AG09319 (cell line): ENCODE data around the gene C5orf58.

ENCODE experiments used
- DNase-seq: peaks from one replicate; pipeline ENCODE4 v3.0.0-alpha.2; 2010; ENCODE audit warnings: low read depth; ENCODE audit errors: extremely low read depth
- TF ChIP-seq, protein P1 (sequence below): IDR thresholded peaks from 2 replicates; pipeline ENCODE4 v1.5.1; 2011; ENCODE audit warnings: low read depth, mild to moderate bottlenecking, inconsistent platforms, low read length, moderate library complexity

The C5orf58 gene

DNA sequence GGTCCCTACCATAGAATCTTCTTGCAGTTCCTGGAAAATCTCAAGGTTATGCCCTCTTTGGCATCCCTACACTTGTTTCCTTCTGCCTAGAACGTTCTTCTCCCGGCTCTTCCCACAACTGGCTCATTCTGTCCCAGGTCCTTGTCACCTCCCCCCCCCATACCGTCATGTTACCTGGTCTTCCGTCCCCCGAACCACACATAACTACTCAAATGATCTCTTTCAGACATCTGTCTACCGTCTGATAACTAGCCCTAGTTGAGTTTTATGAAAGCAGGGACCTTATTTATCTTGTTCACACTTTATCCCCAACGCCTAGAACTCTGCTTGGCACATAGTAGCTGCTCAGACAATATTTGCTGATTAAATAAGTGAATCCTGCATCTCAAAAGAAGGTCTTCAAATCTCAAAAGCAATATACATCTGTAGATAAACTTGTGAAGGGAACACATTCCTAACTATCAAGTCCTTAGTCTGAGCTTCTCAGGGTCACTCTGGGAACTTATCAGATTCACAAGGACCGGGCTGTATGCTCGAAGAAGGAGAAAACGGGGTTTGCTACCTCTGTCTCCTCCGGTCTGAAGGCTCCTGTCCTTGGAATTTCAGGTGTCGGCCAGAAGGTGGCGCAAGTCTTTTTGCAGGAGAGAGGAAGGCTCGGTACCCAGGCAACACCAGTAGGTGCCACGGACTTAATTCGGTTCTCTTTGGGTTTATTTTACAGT, 34.8 kb downstream of the C5orf58 start:
- TF ChIP-seq, protein P1, sequence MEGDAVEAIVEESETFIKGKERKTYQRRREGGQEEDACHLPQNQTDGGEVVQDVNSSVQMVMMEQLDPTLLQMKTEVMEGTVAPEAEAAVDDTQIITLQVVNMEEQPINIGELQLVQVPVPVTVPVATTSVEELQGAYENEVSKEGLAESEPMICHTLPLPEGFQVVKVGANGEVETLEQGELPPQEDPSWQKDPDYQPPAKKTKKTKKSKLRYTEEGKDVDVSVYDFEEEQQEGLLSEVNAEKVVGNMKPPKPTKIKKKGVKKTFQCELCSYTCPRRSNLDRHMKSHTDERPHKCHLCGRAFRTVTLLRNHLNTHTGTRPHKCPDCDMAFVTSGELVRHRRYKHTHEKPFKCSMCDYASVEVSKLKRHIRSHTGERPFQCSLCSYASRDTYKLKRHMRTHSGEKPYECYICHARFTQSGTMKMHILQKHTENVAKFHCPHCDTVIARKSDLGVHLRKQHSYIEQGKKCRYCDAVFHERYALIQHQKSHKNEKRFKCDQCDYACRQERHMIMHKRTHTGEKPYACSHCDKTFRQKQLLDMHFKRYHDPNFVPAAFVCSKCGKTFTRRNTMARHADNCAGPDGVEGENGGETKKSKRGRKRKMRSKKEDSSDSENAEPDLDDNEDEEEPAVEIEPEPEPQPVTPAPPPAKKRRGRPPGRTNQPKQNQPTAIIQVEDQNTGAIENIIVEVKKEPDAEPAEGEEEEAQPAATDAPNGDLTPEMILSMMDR: peak; percentile 91
- peak; percentile 27 for DNase-seq

DNA sequence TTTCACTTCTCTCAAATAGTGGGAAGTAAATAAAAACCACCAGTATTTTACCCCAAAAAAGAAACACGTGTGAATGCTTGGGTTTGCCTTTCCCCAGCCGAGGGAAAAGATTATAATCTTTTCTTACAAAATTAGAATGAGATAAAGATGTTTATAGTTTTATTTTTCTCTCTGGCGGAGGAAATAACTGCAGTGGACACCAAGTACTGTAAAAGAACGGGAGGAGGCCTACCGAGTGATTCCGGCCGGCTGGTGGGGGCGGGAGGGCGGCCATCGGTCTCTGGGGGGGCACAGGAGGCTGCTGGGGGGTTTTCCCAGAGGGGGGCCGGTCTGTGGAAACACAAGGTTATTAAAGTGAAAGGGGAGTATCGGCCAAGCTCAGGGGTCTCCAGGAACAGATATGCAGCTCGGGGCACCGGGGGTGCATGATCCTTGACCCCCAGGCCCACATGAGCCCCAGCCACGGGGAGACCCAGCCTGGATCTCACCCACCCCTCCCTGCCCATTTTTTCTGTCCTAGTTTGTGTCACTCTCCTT, 35.4 kb downstream of the C5orf58 start:
- no peak for DNase-seq
- TF ChIP-seq, protein P1: no peak

DNA sequence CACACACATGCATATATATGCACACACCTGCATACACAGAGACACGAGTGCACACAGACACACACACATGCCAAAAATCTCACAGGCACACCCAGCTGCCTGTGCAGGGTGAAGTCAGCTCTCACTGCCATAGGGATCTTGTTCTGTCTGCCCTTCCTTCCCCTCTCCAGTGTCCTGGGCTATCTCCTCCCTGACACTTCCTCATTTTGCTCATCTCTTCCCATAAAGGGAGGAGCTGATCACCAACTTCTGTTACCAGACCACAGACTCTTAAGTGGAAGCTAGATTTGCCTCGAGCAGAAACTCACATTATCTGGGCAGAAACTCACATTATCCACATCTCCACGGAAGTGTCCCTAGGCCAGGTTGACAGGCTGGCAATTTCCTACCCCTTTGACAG, 36.1 kb downstream of the C5orf58 start:
- no peak for DNase-seq
- TF ChIP-seq, protein P1: no peak

DNA sequence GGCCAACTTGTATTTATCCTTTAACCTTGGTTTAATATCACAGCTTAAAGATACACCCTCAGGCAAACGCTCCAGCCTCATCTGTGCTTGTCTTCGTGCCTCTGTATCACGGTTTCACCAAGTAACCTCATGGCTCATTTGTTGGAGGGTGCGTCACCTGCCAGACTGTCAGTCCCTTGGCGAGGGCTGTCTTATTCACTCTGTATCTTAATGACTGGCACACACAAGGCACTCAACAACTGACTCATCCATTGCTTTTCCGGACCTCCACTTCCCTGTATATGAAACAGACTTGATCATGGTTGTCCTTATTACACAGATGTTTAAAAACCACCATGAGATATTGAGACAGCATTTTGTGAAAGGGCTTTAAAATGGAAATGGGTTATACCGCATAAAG, 36.8 kb downstream of the C5orf58 start:
- TF ChIP-seq, protein P1: no peak
- no peak for DNase-seq

DNA sequence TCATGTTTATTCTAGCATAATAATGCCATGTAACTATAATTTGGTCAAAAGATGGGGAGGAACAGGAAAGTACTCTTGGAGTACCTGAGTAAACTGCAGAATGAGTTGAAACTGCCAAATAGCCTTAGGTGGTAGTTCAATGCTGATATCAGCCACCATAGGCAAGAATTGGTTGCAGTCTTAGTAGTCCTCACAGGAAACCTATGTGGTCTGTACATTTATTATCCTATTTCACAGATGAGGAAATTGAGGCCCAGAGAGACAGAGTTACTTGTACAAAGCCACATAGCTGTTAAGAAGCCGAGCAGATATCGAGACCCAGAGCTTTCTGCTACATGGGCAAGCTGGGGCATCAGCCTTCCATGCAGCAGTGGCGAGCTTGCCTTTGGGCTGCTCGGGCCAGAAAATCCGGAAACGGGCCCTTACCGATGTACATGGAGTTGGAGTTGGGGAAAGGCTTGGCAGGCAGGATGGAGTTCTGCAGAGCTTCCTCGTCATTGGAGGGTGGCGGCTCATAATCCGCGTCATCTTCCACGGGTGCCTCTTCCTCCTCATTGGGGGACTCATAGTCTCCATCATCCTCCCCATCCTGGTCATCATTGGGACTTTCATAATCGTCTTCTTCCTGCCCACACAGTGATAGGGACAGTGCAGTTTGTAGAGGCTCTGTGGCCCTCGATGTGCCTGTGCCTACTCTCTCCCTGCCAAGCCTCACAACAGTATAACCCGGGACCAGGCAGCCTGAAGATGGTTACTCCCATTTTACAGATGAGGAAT, 37.7 kb downstream of the C5orf58 start:
- TF ChIP-seq, protein P1: no peak

DNA sequence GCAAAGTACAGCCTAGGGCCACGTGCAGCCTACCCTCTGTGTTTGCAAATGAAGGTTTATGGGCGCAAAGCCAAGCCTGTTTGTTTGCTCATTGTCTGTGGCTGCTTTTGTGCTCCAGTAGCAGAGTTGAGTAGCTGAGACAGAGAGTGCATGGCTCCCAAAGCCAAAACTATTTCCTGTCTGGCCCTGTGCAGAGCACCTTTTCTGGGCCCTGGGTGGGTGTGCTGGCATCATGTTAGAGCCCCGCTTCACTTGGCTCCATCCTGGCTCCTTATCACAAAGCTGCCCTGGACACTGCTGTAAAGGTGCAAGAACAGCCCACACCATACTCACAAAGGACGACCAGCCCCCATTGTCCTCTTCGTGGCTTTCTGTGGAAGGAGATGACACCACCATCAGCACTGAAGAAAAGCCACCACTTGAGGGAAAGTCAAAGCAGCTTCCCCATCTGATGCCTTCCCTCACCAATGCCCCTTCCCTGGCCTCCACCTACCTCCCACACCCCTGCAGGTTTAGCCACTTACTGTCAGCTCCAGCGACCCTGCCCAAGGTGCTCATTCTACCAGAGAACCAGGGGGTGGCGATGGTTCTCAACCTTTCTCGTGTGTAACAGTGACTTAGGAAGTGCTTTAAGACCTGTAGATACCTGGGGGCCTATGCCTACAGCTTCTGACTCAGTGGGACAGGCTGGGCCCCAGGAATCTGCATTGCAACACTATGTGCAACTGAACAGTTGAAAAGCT, 41.4 kb downstream of the C5orf58 start:
- TF ChIP-seq, protein P1: no peak
- no peak for DNase-seq

More for the DNA sequence above, 37.7 kb downstream of the C5orf58 start:
- DNase-seq: no peak
